GM18517 (cell line): Measurements from ENCODE around the gene PODXL2.
A peak's percentile ranks its signal among the peaks of the same experiment; 100 is the strongest.

Experiments
- ATAC-seq: cut with Tn5 transposase; IDR thresholded peaks from one replicate; pipeline ENCODE4 v1.9.1; 2021; ENCODE audit warnings: mild to moderate bottlenecking, moderate library complexity; ENCODE audit not compliant: unreplicated experiment

The PODXL2 gene, protein sequence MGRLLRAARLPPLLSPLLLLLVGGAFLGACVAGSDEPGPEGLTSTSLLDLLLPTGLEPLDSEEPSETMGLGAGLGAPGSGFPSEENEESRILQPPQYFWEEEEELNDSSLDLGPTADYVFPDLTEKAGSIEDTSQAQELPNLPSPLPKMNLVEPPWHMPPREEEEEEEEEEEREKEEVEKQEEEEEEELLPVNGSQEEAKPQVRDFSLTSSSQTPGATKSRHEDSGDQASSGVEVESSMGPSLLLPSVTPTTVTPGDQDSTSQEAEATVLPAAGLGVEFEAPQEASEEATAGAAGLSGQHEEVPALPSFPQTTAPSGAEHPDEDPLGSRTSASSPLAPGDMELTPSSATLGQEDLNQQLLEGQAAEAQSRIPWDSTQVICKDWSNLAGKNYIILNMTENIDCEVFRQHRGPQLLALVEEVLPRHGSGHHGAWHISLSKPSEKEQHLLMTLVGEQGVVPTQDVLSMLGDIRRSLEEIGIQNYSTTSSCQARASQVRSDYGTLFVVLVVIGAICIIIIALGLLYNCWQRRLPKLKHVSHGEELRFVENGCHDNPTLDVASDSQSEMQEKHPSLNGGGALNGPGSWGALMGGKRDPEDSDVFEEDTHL

DNA sequence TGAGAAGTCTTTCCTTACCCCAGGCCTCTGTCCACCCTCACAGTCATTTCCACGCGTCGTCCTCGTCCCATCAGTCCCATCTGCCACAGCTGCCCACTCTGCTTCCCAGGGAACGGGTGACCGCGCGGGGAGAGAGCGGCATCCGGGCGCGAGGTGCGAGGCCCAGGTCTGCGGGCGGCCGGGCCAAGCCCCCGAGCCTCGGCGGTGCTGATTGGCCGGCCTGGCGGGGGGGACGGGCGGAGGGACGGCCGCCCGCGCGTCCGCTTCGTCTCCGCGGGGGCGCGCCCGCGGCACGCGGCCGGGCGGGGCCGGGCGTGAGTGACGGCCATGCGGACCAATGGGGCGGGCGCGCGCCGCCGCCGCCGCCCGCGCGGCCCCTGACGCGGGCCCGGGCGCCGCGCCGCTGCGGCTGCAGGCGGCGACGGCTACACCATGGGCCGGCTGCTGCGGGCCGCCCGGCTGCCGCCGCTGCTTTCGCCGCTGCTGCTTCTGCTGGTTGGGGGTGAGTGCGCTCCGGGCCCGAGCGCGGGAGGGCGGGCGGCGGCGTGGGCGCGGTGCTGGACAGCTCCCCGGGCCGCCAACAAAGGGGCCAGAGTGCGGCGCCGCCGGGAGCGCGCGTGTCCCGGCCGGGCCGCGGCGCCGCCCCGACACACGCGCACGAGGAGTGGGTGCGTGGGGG is at the start of gene PODXL2:
TSS of gene PODXL2 (plus strand) at position 398 of the 679 bp plus-strand sequence. CDS start at position 433, 35 bp downstream.
- no peak for ATAC-seq

DNA sequence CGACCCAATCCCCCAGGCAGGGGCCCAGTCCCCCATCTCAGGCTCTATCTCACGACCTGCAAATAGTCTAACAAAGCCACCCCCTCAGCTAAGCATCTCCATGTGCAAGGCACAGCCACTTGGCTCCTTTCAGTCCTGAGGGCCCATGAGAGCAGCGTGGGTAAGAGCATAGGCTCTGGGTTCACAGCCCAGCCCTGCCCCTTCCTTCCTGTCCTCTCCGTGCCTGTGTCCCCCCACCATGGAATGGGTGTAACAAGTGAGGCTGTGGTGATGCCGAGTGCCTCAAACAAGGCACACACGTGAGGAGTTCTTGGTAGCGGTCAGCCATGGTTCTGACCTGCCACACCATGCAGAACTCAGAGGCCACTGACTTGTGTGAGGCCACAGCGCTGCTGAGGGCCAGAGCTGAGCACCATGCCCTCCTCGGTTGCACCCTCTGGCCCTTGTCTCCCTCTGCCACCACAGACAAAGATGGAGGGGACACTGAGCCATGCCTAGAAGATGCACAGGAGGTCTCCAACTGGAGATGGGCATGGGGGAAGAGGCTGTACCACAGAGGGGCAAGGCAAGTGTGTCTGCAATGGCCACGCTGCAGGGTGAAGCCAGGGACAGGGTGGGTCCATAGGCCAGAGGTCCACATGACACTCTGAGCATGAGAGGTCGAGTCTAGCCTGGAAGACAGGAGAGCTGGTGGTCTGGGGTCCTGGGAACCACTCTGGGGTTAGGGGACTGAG is 48.5 kb upstream of the PODXL2 start:
- ATAC-seq = no peak

DNA sequence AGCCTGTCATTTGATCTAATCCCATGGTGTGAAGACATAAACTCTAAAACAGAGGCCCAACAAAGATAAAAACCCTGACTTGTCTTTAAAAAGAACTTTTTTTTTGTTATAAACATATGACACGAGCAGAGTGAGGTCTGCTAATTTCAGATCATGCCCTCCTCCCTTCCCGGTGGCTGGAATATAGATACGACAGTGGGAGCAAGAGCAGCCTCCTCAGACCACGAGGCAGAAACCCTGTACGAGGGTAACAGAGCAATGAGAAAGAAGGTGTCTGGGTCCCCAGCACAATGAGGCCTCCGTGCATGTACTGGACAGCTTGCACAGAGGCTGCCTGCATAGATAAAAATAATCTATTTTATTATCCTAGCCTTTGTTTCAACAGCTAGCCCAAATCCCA is 44.3 kb upstream of the PODXL2 start:
- no peak for ATAC-seq

DNA sequence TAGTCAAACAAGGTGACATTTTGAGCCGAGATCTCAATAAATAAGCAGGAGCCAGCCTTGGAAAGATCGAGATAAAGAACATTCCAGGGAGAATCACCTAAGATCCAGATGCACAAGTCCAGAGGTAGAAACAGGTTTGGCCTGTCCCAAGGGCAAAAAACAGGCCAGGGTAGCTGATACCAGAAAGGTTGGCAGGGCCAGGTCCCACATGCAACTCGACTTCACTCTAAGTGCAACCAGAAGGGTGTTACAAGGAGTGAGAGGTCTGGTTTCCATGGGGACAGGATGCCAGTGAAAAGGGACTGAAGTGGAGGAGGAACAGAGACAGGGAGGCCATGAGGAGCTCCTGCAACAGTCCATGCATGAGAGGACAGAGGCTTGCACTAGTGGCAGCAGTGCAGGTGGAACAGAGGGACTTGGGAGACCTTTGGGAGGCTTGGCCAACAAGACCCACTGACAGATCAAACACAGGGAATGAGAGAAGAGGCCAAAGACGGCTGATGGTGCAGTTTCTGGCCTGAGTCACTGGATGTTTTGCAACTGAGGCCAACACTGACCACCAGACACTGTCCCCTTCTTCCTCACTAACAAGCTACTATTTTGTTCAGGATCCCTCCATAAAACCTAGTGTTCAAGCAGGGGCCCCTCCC is 43.7 kb upstream of the PODXL2 start:
- no peak for ATAC-seq

DNA sequence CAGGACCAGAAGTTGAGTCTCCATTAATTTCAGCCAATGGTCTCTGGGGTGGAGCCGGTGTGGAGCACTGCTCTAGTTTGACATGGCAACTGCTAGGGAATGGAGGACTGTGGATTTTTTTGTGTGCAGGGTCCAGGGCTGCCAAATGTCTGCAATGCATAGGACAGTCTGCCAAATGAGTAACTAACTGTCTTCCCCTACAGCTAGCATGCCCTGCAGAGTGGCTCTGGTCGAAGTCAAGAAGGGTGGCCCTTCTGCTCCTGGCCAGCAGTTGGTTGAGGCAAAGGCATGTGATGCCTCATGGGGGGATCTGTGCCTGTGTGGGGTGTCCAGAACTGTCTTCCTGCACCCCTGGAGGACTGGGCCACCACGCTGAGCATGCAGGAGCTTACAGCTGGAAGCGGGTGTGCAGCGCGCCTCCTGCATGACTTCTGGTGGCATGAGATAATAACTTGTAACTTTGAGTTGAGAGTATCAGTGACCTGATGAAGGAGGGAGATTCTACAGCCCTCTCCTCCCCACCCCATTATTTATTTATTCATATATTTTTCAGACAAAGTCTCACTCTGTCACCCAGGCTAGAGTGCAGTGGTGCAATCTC is 43.1 kb upstream of the PODXL2 start:
- ATAC-seq = no peak

DNA sequence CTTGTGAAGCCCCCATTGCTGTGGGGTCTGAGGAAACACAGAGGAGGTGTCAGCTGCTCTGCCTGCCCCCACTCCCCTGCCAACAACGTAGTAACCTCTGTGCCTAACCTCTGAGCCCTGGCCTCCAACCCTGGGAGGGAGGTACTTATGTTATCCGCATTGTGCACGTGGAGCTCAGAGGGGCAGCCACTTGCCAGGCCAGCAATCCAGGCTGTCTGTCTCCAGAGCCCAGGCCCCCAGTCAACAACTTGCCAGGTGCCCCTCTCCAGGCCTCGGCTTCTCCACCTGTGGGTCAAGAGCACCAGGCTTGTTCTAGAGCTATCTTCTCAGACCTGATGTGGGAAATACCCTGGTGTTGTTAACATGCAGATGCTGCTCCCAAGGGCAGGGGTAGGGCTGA is 41.1 kb upstream of the PODXL2 start:
- no peak for ATAC-seq

DNA sequence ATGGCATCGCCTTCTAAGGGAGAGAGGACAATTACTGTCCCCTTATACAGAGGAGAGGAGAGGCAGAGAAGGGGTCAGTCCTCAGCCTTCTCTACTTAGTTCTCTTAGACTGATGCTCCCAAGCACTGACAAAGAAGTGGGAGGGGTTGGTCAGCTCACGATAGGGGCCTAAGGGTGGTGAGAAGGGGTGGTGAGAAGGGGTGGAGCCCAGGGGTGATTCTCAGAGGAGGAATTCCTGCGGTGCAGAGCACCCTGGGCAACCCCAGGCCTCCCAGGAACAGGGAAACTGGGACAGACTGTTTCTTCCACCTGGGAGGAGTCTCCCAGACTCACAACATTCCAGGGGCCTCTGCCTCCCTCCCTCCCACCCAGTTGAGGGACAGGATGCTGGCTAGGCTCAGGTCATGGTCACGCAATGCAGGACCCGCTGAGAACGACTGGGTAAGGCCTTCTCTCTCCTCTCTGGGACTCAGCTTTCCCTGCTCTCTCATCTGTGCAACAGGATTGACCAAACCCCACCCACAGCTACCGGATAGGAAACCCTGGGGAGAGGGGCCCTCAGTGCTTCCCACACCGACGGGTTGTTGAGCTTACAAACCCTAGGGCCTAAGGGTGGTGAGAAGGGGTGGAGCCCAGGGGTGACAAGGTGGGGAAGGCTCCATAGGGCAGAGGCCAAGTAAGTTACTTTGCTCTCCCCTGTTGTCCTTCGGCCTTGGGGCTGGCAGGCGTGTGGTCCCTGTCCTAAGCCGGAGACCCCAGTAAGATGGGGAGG is 40.0 kb upstream of the PODXL2 start:
- ATAC-seq = no peak

DNA sequence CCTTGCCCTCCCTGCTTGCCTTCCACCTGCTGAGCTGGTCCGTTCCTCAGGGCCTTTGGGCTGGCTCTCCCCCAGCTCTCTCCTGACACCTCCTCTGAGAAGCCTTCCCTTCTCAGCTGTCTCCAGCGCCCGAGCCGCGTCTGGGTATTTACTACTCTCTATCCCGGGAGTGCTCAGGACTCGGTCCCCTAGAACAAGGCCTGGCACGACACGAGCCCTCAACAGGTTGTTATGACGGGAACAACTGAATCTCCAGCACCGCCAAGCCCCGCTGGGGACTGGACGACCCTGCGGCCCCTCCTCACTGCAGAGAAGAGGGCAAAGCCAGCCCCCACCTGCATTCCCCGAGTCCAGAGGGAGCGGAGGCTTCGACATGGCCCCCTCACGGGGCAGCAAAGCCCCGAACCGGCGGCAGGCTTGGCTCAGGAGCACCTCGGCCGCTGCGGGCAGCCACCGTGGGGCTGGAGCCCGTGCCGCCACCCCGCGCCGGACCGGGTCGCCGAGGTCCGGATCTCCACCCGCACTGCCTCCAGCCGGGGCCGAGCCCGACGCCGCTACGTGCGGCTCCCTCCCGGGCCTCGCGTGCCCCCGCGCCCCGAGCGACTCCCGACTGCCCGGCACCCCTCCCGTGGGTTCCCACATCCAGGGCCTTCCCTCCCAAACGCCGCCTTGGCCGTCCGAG is 39.2 kb upstream of the PODXL2 start:
- ATAC-seq = peak; percentile 5

DNA sequence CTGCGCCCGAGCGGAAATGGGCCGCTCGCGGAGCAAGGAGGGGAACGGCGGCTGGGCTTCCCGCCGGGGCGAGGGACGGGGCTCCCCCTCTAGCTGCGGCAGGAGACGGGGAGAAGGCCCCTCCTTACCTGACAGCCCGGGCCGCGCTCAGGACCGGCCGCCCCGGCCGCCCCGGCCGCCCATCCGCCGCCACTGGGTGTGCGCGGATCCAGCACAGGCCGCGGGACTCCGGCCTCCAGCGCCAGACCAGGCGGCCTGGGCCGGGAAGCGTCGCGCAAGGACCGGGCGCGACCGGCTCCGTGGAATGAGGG is 38.7 kb upstream of the PODXL2 start:
- peak; percentile 26 for ATAC-seq

DNA sequence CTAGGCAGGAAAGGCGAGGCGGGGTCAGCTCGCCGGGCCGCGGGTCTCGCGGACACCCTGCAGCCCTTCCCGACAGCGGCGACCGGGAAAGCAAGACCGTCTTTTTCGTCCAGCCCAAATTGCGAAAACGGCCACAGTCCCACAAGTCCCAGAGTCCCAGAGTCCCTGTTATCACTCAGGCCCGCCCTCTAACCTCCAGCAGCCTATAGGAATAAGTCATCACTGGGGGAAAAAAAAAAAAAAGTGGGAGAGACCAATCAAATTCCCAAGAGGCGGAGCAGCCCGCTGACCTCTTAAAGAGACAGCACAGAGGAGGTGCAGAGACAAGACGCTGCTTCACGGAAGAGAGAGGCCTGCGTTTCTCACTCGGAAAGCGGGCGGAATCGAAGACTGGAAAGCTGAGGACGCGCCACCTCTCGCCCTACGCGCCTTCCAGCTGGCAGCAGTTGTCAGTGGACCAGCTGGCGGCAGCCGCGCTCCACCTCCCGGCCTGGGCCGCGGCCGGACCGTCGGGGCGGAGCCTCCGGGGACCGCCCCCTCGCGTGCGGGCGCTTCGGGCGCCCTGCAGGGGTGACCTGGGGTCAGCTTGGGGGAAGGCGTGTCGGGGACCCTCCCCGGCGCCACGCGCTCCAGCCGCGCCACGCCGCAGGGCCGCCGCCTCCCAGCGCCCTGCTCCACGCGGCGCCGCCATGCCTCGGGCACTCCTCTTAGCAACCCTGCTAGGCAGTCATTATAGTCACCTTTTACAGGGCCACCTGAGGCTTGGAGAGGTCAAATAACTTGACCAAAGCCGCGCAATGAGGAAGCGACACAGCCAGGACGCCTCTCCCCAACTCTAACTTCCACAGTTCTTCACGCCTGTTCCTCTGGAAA is 38.2 kb upstream of the PODXL2 start, which contains the start of gene TPRA1:
TSS of gene TPRA1 (minus strand) at position 141 of the 873 bp plus-strand sequence. CDS start 10,587 bp downstream, outside the sequence.
- ATAC-seq = peak; percentile 83

DNA sequence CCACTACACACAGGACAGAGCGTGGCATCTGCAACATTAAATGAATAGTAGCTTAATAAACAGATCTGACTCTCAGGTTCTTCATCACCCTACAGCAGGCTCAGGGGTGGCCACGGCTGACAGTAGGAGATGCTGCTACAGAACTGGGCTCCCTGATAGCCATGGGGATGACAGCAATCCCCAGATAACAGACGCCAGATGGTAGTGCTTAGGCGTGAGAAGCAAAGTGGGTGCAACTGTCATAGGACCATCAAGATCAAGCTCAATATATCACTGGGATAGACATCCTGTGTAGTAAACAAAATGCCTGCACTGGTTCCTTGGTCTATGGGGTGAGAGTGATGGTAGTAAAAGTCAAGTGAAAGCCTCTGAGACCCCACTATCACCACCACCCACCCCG is 35.8 kb upstream of the PODXL2 start:
- ATAC-seq = no peak

DNA sequence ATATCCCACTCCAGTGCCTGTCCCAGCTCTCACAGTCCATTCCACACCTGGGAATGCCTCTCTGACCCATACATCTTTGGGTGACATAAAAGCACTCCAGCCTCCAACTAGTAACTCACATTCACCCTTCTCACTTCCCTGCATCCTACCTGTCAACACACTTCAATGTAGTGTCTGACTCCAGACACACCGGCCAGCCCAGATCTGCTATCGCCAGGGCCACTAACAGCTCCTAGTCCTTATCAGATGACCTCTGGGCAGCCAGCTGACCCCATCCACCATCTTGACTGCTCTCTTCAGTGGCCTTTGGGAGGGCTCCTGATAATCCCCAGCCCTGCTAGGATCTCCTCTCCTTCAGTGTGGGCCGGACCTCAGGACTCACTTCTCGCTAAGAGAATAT is 33.7 kb upstream of the PODXL2 start:
- no peak for ATAC-seq

DNA sequence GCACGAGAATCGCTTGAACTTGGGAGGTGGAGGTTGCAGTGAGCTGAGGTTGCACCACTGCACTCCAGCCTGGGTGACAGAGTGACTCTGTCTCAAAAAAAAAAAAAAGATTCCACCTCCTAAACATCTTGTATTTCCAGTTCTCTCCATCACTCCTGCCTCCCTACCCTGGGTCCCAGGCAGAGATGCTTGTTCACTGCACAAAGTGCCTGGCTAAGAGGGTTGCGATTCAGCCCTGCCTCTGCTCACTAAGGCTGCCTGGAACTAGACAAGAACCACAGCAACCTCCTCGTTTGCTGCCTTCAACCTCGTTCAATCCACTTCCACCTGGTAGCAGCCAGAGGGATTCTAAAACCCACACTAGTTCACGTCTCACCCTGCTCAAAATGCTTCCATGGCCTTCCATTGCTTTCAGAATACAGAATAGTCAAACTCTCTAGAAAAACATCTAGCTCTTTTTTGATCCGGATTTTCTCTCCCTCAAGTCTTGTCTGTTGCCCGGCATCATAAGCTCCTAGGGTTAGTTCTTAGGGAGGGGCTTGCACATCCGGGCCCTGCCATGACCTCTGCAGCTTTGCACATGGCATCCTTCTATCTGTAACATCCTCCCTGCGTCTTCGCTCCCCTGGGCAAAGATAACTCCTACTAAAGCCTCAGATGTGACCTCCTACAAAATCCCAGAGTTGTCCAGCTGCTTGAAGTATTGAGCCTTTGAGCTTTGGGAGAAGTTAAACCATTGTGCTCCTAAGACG is 31.8 kb upstream of the PODXL2 start:
- no peak for ATAC-seq

DNA sequence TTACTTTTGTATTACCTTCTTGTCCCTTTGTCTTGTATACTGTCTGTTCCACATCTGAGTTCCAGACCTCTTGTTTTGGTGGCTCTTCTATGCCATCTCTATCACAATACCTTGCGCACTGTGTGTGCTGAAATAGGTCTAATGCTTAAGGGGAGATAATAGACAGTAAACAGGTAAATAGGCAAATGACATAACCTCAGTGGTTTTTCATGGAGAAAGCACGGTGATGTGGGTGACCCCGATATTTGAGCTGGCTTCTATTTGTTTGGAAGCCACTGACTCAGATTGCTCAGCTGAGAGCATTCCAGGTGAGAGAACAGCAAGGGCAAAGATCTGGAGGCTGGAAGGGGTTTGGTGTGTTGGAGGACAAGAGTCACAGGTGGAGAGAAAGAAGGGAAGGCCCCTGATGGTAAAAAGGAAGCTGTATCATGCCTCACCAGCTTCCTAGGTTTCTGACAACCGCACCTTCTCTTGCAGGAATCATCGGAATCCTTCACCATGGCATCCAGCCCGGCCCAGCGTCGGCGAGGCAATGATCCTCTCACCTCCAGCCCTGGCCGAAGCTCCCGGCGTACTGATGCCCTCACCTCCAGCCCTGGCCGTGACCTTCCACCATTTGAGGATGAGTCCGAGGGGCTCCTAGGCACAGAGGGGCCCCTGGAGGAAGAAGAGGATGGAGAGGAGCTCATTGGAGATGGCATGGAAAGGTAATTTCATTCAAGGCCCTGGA is 30.0 kb upstream of the PODXL2 start:
- no peak for ATAC-seq

DNA sequence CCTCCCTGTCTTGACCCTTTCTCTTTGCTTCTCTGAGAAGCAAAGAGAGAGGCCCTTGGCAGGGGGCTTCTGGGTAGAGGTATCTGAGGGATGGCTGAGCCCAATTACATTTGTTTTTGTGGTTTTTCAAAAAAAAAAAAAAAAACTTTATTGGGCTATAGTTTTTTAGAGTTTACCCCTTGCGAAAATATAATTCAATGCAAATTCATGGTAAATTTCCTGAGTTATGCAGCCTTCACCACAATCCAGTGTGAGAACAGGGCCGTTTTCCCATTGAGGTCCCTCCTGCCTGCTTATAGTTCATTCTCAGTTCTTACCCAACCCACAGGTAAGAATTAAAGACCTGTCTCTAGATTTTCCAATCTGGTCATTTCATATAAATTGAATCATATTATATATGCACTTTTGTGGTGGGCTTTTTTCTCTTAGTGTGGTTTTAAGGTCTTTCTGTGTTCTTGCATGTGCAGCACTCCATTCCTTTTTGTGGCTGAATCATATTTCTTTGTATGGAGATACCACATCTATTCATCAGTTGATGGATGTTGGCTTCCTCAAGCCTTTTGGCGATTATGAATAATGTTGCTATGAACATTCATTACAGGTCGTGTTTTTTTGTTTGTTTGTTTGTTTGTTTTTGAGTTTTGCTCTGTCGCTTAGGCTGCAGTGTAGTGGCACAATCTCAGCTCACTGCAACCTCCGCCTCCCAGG is 28.1 kb upstream of the PODXL2 start:
- no peak for ATAC-seq

DNA sequence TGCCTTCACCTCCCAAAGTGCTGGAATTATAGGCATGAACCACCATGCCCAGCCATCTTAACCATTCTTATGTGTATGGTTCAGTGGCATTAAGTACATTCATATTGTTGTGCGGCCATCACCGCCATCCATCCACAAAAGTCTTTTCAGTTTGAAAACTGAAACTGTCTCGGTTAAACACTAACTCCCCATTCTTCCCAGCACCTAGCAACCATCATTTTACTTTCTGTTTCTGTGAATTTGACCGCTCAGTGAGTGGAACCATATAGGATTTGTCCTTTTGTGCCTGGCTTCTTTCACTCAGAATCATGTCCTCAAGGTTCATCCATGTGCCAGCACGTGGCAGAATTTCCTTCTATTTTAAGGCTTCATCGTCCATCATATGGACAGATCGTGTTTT is 24.9 kb upstream of the PODXL2 start:
- no peak for ATAC-seq
